HS-27A (cell line): ENCODE data around the gene NUTM2G.
"Not testable (repeated sequence)": the region's sequence is repeated elsewhere in the genome, so short reads cannot be mapped to it uniquely, and the experiment has no call there.

ENCODE experiments used
- DNase-seq: peaks from one replicate; pipeline ENCODE4 v3.0.0-alpha.2; 2012; ENCODE audit warnings: low read depth, missing footprints

The NUTM2G gene, protein sequence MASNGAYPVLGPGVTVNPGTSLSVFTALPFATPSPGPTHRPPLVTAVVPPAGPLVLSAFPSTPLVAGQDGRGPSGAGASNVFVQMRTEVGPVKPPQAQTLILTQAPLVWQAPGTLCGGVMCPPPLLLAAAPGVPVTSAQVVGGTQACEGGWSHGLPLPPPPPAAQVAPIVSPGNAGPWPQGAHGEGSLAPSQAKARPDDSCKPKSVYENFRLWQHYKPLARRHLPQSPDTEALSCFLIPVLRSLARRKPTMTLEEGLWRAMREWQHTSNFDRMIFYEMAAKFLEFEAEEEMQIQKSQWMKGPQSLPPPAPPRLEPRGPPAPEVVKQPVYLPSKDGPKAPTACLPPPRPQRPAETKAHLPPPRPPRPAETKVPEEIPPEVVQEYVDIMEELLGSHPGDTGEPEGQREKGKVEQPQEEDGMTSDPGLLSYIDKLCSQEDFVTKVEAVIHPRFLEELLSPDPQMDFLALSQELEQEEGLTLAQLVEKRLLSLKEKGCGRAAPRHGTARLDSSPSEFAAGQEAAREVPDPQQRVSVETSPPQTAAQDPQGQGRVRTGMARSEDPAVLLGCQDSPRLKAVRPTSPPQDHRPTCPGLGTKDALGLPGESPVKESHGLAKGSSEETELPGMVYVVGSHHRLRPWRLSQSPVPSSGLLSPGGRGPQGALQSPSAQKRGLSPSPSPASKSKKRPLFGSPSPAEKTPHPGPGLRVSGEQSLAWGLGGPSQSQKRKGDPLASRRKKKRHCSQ

GRCh38 chr9:96928543-96928942 is at the start of gene NUTM2G:
Gene NUTM2G, plus strand, starts transcription at chr9:96928843. Its CDS starts 182 bp downstream, at chr9:96929025.
- DNase-seq, result not testable (repeated sequence)

DNA sequence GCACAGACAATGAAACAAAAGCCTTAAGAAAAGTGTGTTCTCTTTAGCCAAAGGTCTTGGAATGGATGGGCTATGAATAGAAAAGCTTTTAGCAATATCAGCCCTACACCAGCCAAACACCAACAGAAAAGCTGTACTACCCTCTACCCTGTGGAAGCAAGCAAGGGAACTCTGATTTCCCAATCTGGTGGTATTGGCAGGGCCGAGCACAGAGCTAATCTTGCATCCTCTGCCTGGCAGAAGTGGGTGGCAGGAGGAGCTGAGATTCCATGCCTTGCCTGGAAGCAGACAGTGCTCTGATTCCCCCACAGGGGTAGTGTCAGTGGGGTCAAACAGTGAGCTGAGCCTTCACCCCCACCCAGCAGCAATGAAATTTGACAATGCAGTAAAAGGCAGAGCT is 44.7 kb upstream of the NUTM2G start:
- no peak for DNase-seq

DNA sequence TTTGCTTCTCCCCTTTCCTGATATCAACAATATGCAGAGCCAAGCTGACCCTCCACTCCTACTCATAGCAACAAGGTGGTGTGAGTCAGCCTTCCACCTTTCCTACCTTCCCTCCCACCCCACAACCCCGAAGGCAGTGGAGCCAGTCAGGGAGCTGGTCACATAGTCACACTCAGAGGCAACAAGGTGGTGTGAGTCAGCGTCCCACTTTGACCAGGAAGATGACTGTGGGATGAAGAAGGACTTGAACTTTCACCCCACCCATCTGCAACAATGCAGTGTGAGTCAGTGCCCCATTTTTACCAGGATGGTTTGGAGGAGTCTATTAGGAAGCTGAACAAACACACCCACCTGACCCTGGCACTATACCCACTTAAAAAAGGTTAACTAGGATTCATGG is 44.2 kb upstream of the NUTM2G start:
- DNase-seq, result peak; percentile 82

DNA sequence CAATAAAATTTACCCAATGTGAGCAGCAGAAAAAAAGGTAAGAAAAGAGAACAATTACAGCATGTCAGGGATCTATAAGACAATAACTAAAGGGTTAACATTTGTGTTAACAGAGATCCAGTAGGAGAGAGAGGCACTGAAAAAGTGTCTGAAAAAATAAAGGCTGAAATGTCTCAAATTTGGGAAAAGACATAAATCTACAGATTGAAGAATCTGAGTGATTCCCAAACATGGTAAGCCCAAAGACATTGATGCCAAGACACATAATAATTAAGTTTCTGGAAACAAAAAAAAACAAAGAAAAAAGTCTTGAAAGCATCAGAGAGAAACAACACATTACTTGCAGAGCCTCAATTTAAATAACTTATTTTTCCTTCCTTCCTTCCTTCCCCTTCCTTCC is 43.2 kb upstream of the NUTM2G start:
- DNase-seq, result no peak

DNA sequence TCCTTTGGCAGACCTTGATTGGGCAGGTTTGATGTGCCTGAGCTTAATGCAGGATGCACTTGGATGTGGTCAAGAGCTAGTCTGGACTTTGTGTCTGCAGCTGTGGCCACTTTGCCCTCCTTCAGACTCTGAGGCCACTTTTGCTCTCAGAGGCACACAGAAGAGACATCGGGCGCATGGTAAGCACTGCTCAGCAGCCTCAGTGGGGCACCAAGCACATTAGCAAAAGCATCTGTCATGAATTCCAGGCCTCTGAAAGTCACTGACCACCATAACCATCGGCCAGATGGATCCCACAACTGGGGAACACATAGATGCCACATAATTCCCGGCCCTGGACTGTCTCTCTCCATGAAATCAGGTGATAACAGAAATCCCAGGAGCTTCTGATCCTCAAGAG is 40.1 kb upstream of the NUTM2G start:
- DNase-seq, result no peak

DNA sequence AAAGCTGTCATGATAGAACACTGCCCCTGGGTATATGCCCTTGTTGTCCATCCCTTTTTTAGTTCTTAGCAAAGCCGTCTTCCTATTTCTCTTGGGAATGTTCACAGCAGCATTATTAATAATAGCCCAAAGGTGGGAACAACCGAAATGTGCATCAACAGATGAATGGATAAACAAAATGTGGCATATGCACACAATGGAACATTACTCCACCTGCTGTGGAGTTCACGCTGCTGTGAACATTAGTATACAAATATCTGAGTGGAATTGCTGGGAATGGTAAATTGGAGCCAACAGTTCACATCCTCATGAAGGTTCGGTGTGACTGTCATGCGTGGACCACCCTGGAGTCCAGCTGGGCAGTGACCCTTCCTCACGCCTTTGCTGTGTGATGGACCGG is 36.5 kb upstream of the NUTM2G start:
- no peak for DNase-seq

- DNase-seq, result not testable (repeated sequence)
These were observed 28.6 kb upstream of the NUTM2G start for GRCh38 chr9:96900010-96900409.

- DNase-seq, result not testable (repeated sequence)
These were observed 23.5 kb upstream of the NUTM2G start for GRCh38 chr9:96904947-96905722.

DNA sequence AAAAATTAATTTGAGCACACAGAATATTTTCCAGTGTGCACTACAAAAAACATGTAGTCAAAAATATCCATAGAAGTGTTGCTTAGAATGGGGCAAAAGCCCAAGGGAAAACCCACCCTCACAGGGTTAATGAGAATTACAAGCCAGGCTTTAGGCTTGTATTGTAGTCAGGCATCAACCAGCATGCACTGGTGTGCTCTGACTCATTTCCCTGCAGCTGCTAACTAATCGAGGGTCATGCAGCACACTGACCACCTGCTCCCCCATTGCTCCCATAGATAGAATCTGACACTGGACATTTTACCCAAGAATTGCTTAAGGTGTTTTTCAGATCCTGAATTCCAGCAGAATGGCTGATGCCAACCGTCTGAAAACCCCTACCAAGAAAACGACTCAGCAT is 20.2 kb upstream of the NUTM2G start:
- not testable (repeated sequence) for DNase-seq

DNA sequence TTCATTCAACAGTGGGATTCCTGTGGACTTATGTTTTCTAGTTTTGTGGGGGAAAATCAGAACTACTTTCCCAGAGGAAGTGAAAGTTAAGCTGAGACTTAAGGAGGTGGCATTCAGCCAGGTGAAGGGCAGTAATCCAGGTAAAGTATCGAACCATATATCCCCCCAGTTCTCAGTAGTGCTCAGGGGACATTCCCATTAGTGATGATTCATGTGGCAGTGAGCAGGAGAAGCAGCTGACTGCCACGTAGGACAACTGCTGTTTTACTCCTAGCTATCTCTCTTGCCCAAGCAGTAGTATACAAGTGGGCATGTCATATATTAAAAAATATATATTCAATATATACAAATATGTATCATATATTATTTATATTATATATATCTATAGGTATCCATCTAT is 13.1 kb upstream of the NUTM2G start:
- not testable (repeated sequence) for DNase-seq

- DNase-seq, result not testable (repeated sequence)
These were observed 12.1 kb upstream of the NUTM2G start for GRCh38 chr9:96916531-96916930.

DNA sequence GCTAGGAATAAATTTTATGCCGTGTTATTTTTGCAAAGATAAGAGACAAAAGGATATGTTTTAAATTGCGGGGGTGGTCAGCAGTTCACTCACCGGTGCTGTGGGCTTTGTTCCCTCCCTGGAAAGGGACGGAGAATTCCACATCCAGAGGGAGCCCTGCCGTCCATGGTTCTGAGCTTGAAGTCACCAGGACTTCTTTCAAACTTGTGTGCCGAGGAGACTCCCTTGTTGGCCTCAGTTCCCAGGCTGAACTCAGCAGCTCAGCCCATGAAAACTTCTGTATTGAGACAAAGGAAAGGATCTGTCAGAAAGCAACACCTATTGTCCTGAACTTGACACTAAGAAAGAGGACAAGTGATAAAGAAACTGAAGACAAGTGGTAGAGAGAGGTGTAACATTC is 10.1 kb upstream of the NUTM2G start:
- DNase-seq, result not testable (repeated sequence)

- DNase-seq, result not testable (repeated sequence)
These were observed 7.8 kb upstream of the NUTM2G start for GRCh38 chr9:96920803-96921202.

- DNase-seq, result not testable (repeated sequence)
These were observed 3.1 kb upstream of the NUTM2G start for GRCh38 chr9:96925587-96925986.

- not testable (repeated sequence) for DNase-seq
These were observed 3.0 kb downstream of the NUTM2G start for GRCh38 chr9:96931665-96932064.

DNA sequence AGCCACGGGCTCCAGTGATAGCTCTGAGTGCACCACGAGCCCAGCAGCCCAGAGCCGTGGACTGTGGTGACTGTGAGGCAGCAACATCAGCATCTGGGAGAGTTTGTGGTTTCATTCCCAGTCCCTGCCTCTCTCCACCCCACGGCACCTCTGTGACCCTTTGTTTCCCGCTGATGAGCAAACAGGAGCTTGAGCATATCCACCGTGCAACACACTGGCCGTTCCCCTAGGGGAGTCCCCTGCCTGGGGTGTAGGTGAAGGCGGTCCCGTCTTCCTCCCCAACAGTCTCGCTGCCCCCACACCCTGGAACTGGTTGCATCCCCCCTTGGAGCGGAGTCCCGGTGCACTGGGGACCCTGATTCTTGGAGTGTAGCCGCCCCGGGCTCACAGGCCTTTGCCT is 5.5 kb downstream of the NUTM2G start:
- DNase-seq, result not testable (repeated sequence)

- DNase-seq, result not testable (repeated sequence)
These were observed 6.1 kb downstream of the NUTM2G start for GRCh38 chr9:96934706-96935105.

GRCh38 chr9:96935401-96935800 is 6.8 kb downstream of the NUTM2G start:
- not testable (repeated sequence) for DNase-seq

- DNase-seq, result not testable (repeated sequence)
These were observed 8.8 kb downstream of the NUTM2G start for GRCh38 chr9:96937442-96937841.

DNA sequence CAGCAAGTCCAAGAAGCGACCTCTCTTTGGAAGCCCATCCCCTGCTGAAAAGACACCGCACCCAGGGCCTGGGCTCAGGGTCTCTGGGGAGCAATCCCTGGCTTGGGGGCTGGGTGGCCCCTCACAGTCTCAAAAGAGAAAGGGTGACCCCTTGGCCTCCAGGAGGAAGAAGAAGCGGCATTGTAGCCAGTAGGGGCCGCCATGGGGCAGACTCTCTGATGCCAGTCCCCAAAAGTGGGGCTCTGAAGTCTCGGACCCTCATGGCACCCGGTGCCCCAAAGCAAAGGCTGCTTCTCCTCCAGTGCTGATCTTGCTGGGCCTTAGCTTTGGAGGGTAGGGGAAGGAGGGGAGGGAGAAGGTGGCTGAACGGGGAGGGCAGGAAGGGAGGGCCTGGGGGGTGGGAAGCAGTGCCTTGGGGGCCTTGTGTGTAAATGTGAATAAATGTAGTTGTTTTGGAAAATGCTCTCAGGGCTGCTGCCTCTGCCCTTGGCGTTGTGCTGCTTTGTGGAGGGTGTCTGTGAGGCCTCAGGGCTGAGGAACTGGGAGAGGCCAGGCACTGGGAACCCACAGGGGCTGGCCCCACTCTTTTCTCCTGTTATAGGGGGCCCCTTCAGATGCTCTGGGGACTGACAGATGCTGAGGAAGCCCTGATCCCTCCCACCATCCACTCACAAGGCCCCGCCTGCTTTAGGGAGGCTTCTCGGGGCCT is 10.5 kb downstream of the NUTM2G start:
- not testable (repeated sequence) for DNase-seq

DNA sequence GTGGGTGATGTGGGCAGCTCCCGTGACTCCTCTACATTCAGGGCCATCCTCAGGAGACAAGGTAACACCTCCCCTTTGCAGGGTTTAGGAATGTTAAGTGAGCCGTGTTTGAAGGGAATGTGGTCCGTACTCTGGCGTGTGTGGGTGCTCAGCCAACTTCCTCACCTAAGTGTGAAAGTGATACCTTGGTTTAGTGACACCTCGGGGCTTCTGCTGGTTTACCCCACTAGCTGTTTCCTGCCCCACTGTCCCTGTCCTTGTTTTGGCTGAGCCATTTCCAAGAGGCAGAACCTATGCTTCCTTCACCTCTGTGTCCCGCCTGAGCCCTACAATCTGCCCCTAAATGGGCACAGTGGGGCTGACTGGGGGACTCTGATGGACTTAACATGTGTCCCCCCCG is 12.3 kb downstream of the NUTM2G start:
- DNase-seq, result not testable (repeated sequence)

DNA sequence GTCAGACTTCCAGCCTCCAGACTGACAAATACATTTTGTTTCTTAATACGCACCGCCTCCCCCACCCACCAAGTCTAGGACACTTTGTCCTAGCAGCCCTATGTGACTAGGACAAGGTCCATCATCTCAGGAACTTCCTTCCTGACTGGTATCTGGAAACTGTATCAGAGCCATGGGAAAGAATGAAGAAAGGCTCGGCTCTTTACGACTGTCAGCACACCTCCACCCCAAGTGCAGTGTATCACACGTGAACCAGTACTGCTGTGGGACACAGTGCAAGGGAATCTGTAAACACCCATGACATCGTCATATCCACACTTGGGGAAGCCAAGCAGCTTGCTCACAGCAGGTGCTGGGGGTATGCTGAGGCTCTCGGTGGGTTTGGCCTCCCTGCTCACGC is 13.0 kb downstream of the NUTM2G start:
- DNase-seq, result not testable (repeated sequence)
